Occipital lobe (tissue), 2 donors: ENCODE results near the gene IRF2BPL. TPM values are rescaled to one million over a fixed set of nuclear protein-coding genes. Genes with fewer than 3 reads are reported as not detected.

Experiments
- DNase-seq: peaks from one replicate; lab custom pipeline; 2025; lab: John Stamatoyannopoulos, UW
- total RNA-seq: library from RNA; depleted of rRNA; stranded (reverse); fragments of >200 nt; gene quantifications from one replicate; pipeline ENCODE4 v1.2.3, GENCODE V29; 2014

Gene IRF2BPL
- total RNA-seq, 1 donor from 2014 or later: 72.7 TPM

- no peak for DNase-seq
Measured at GRCh38 chr14:77055306-77055705, 26.8 kb upstream of the IRF2BPL start.

GRCh38 chr14:77053046-77053841 is 24.7 kb upstream of the IRF2BPL start:
- no peak for DNase-seq

- no peak for DNase-seq
Measured at GRCh38 chr14:77052281-77053044, 24.0 kb upstream of the IRF2BPL start.

- DNase-seq: no peak
Measured at GRCh38 chr14:77051116-77051515, 22.6 kb upstream of the IRF2BPL start.

- no peak for DNase-seq
Measured at GRCh38 chr14:77046721-77047120, 18.2 kb upstream of the IRF2BPL start.

- DNase-seq: no peak
Measured at GRCh38 chr14:77045238-77046162, 17.0 kb upstream of the IRF2BPL start.

- no peak for DNase-seq
Measured at GRCh38 chr14:77044783-77045237, 16.3 kb upstream of the IRF2BPL start.

- peak; percentile 29 for DNase-seq
Measured at GRCh38 chr14:77043984-77044485, 15.5 kb upstream of the IRF2BPL start.

- peak; percentile 30 for DNase-seq
Measured at GRCh38 chr14:77043177-77043983, 14.9 kb upstream of the IRF2BPL start.

GRCh38 chr14:77041881-77042545 is 13.5 kb upstream of the IRF2BPL start:
- peak; percentile 45 for DNase-seq

- DNase-seq: no peak
Measured at GRCh38 chr14:77040741-77041653, 12.5 kb upstream of the IRF2BPL start.

- peak; percentile 95 for DNase-seq
Measured at GRCh38 chr14:77040059-77040740, 11.7 kb upstream of the IRF2BPL start.

- DNase-seq: no peak
Measured at GRCh38 chr14:77039285-77040058, 11.0 kb upstream of the IRF2BPL start.

GRCh38 chr14:77037938-77038568 is 9.5 kb upstream of the IRF2BPL start:
- peak; percentile 21 for DNase-seq

GRCh38 chr14:77037215-77037937 is 8.9 kb upstream of the IRF2BPL start:
- DNase-seq: no peak
